H9 (cell line): ENCODE results near the gene RAB9A. TPM values are rescaled to one million over a fixed set of nuclear protein-coding genes. Genes with fewer than 3 reads are reported as not detected.

Experiments
- DNase-seq: peaks from one replicate; pipeline ENCODE4 v3.0.0-alpha.2; 2017
- H2AFZ ChIP-seq: one replicate; pipeline ENCODE4 v1.6.1; 2013; ENCODE audit warnings: mild to moderate bottlenecking, low read length, control low read depth, moderate library complexity
- H2AK5ac ChIP-seq: 2 replicates; pipeline ENCODE4 v1.6.1; 2013; ENCODE audit warnings: low read length, control low read depth, mixed read lengths; ENCODE audit not compliant: insufficient read length
- H2BK120ac ChIP-seq: one replicate; pipeline ENCODE4 v1.6.1; 2013; ENCODE audit warnings: low read depth, mild to moderate bottlenecking, low read length, control low read depth, inconsistent platforms; ENCODE audit not compliant: poor library complexity, severe bottlenecking
- H2BK12ac ChIP-seq: 2 replicates; pipeline ENCODE4 v1.6.1; 2013; ENCODE audit warnings: low read length, control low read depth, mixed read lengths, low read depth; ENCODE audit not compliant: insufficient read length
- H2BK15ac ChIP-seq: 2 replicates; pipeline ENCODE4 v1.6.1; 2013; ENCODE audit warnings: low read depth, low read length, control low read depth
- H2BK20ac ChIP-seq: one replicate; pipeline ENCODE4 v1.6.1; 2013; ENCODE audit warnings: low read depth, mild to moderate bottlenecking, low read length, control low read depth, inconsistent platforms; ENCODE audit not compliant: poor library complexity, severe bottlenecking
- H2BK5ac ChIP-seq: 2 replicates; pipeline ENCODE4 v1.6.1; 2013; ENCODE audit warnings: low read length, control low read depth, mixed read lengths; ENCODE audit not compliant: insufficient read length
- H3K14ac ChIP-seq: 2 replicates; pipeline ENCODE4 v1.6.1; 2013; ENCODE audit warnings: low read length, control low read depth; ENCODE audit not compliant: insufficient read depth
- H3K18ac ChIP-seq: 2 replicates; pipeline ENCODE4 v1.6.1; 2013; ENCODE audit warnings: low read depth, mild to moderate bottlenecking, mixed read lengths, low read length, control low read depth; ENCODE audit not compliant: insufficient read length
- H3K23ac ChIP-seq: 2 replicates; pipeline ENCODE4 v1.6.1; 2013; ENCODE audit warnings: low read length, control low read depth, mixed read lengths, low read depth; ENCODE audit not compliant: insufficient read length
- H3K23me2 ChIP-seq: 2 replicates; pipeline ENCODE4 v1.6.1; 2013; ENCODE audit warnings: low read depth, mild to moderate bottlenecking, mixed read lengths, low read length, control low read depth; ENCODE audit not compliant: insufficient read length, poor library complexity, severe bottlenecking
- H3K27ac ChIP-seq: 2 replicates; pipeline ENCODE4 v1.5.1; 2013; ENCODE audit warnings: low read length, control low read depth, mixed read lengths, low read depth; ENCODE audit not compliant: insufficient read length
- H3K27me3 ChIP-seq: 2 replicates; pipeline ENCODE4 v1.6.1; 2013; ENCODE audit warnings: low read length, control low read depth, inconsistent platforms; ENCODE audit not compliant: insufficient read depth
- H3K4ac ChIP-seq: 2 replicates; pipeline ENCODE4 v1.6.1; 2013; ENCODE audit warnings: low read depth, mild to moderate bottlenecking, control low read depth, inconsistent platforms, low read length, moderate library complexity
- H3K4me1 ChIP-seq: 2 replicates; pipeline ENCODE4 v1.6.1; 2013; ENCODE audit warnings: low read length, control low read depth, inconsistent platforms; ENCODE audit not compliant: insufficient read depth
- H3K4me2 ChIP-seq: 2 replicates; pipeline ENCODE4 v1.6.1; 2013; ENCODE audit warnings: low read length, control low read depth, mixed read lengths; ENCODE audit not compliant: insufficient read length, insufficient read depth
- H3K56ac ChIP-seq: 2 replicates; pipeline ENCODE4 v1.6.1; 2013; ENCODE audit warnings: low read depth, mild to moderate bottlenecking, mixed read lengths, low read length, control low read depth; ENCODE audit not compliant: insufficient read length
- H3K79me1 ChIP-seq: 2 replicates; pipeline ENCODE4 v1.6.1; 2013; ENCODE audit warnings: low read depth, mild to moderate bottlenecking, moderate library complexity, low read length, control low read depth, inconsistent platforms; ENCODE audit not compliant: insufficient read depth, poor library complexity, severe bottlenecking
- H3K79me2 ChIP-seq: 2 replicates; pipeline ENCODE4 v1.6.1; 2013; ENCODE audit warnings: low read length, control low read depth, inconsistent platforms; ENCODE audit not compliant: insufficient read depth
- H3K9ac ChIP-seq: 2 replicates; pipeline ENCODE4 v1.6.1; 2013; ENCODE audit warnings: low read length, control low read depth, mixed read lengths; ENCODE audit not compliant: insufficient read length; ENCODE audit errors: extremely low read depth
- H3K9me3 ChIP-seq: one replicate; pipeline ENCODE4 v1.6.1; 2013; ENCODE audit warnings: low read depth, low read length, inconsistent platforms; ENCODE audit not compliant: control insufficient read depth
- H3T11ph ChIP-seq: one replicate; pipeline ENCODE4 v1.6.1; 2013; ENCODE audit warnings: mild to moderate bottlenecking, low read length, control low read depth, inconsistent platforms
- H4K20me1 ChIP-seq: one replicate; pipeline ENCODE4 v1.6.1; 2013; ENCODE audit not compliant: control insufficient read depth, insufficient read length, insufficient read depth
- H4K5ac ChIP-seq: 2 replicates; pipeline ENCODE4 v1.6.1; 2013; ENCODE audit warnings: low read depth, mild to moderate bottlenecking, mixed read lengths, low read length, control low read depth; ENCODE audit not compliant: insufficient read length
- H4K8ac ChIP-seq: replicated peaks from 2 replicates; pipeline ENCODE4 v1.6.1; 2013; ENCODE audit warnings: low read length, control low read depth, mixed read lengths, low read depth; ENCODE audit not compliant: insufficient read length
- H4K91ac ChIP-seq: 2 replicates; pipeline ENCODE4 v1.6.1; 2013; ENCODE audit warnings: low read depth, mild to moderate bottlenecking, moderate library complexity, mixed read lengths, low read length, control low read depth; ENCODE audit not compliant: insufficient read length
- H3K27ac Mint-ChIP-seq, 3 experiments: 2 replicates in 2 of 3; 3 replicates in 1 of 3; pipeline ENCODE4 v1.8.0; 2020 to 2021; ENCODE audit warnings: mixed read lengths in 3 of 3, mild to moderate bottlenecking in 1 of 3, moderate library complexity in 1 of 3
- H3K27me3 Mint-ChIP-seq: 2 replicates; pipeline ENCODE4 v1.8.0; 2021; ENCODE audit warnings: low read depth, mild to moderate bottlenecking, moderate library complexity, mixed read lengths
- H3K36me3 Mint-ChIP-seq, 3 experiments: 2 replicates in 2 of 3; 3 replicates in 1 of 3; pipeline ENCODE4 v1.8.0; 2020 to 2021; ENCODE audit warnings: low read depth in 3 of 3, mixed read lengths in 3 of 3; ENCODE audit not compliant: insufficient read depth in 1 of 3
- H3K4me1 Mint-ChIP-seq, 2 experiments: 2 replicates each; pipeline ENCODE4 v1.8.0; 2020; ENCODE audit warnings: mixed read lengths in 2 of 2
- H3K4me3 Mint-ChIP-seq, 2 experiments: 2 replicates in 1 of 2; 3 replicates in 1 of 2; pipeline ENCODE4 v1.8.0; 2020 to 2021; ENCODE audit warnings: mild to moderate bottlenecking in 2 of 2, mixed read lengths in 2 of 2, moderate library complexity in 1 of 2
- H3K9me3 Mint-ChIP-seq, 2 experiments: 2 replicates in 1 of 2; 3 replicates in 1 of 2; pipeline ENCODE4 v1.8.0; 2020; ENCODE audit warnings: mild to moderate bottlenecking in 2 of 2, mixed read lengths in 2 of 2, moderate library complexity in 1 of 2
- total RNA-seq: library from RNA; stranded (reverse); gene quantifications from 2 replicates; pipeline ENCODE4 v1.2.1, GENCODE V29; 2021
- TF ChIP-seq, protein P1 (sequence below): fragments of 200-600 bp; sonication (generic); conservative IDR thresholded peaks from 3 replicates; pipeline ENCODE4 v1.8.0; 2021; ENCODE audit warnings: antibody characterized with exemption, mild to moderate bottlenecking

Gene RAB9A
- total RNA-seq, 1 experiment from 2014 or later, result 21.3 TPM

DNA sequence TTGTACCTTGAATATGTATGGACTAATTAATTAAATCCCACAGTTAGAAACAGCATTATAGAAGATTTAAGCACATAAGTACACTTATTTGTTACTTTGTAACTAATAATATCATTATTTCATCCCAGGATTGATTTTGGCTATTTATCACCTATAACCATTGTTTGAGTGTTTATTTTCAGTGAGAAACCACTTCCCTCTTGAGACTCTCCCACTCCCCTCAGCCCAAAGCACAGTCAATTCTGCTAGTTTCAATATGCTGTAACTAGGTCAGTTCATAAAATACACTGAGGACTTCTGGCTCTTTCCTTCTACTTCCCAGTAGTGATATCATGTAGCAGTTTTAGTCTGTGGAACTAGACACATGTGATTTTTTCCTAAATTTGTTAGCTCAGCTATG, 61.9 kb downstream of the RAB9A start:
- Histone ChIP-seq H2BK120ac (no peak overlapping the region), H2AK5ac (no peak overlapping the region), H3K56ac (no peak overlapping the region), H3K23me2 (no peaks in the 10 kb centered on the region), H2BK20ac (no peak overlapping the region), H4K8ac (no peak overlapping the region), H3T11ph (no peak overlapping the region), H3K4ac (no peak overlapping the region), H2AFZ (no peak overlapping the region), H3K27ac (no peak overlapping the region), H3K79me1 (no peaks in the 10 kb centered on the region), H3K23ac (no peak overlapping the region), H3K4me1 (no peaks in the 10 kb centered on the region), H4K91ac (no peak overlapping the region), H4K5ac (no peak overlapping the region), H3K9ac (no peak overlapping the region), H3K4me2 (no peak overlapping the region), H3K9me3 (no peaks in the 10 kb centered on the region), H2BK5ac (no peak overlapping the region), H3K27me3 (no peaks in the 10 kb centered on the region), H4K20me1 (no peaks in the 10 kb centered on the region), H3K18ac (no peak overlapping the region), H2BK15ac (no peak overlapping the region), H2BK12ac (no peak overlapping the region), H3K79me2 (0 out of 2 replicates have a peak, but pooled peaks cover 2% of the 10 kb centered on the region), H3K14ac (no peak overlapping the region)
- no peaks in the 10 kb centered on the region for H3K27me3 Mint-ChIP-seq
- TF ChIP-seq, protein P1, sequence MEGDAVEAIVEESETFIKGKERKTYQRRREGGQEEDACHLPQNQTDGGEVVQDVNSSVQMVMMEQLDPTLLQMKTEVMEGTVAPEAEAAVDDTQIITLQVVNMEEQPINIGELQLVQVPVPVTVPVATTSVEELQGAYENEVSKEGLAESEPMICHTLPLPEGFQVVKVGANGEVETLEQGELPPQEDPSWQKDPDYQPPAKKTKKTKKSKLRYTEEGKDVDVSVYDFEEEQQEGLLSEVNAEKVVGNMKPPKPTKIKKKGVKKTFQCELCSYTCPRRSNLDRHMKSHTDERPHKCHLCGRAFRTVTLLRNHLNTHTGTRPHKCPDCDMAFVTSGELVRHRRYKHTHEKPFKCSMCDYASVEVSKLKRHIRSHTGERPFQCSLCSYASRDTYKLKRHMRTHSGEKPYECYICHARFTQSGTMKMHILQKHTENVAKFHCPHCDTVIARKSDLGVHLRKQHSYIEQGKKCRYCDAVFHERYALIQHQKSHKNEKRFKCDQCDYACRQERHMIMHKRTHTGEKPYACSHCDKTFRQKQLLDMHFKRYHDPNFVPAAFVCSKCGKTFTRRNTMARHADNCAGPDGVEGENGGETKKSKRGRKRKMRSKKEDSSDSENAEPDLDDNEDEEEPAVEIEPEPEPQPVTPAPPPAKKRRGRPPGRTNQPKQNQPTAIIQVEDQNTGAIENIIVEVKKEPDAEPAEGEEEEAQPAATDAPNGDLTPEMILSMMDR, result no peak
- peaks cover 9 to 67% (median 35%) of the 10 kb centered on the region in 3 experiments; a peak in 6 of 7 replicates for H3K36me3 Mint-ChIP-seq
- DNase-seq, result no peak
- H3K4me1 Mint-ChIP-seq, result no peaks in the 10 kb centered on the region
- no peak overlapping the region for H3K4me3 Mint-ChIP-seq
- peaks cover 20 to 35% of the 10 kb centered on the region in 2 experiments for H3K9me3 Mint-ChIP-seq
- no peak overlapping the region for H3K27ac Mint-ChIP-seq
